A673 (cell line): ENCODE measurements around the gene SLU7. TPM values are rescaled to one million over a fixed set of nuclear protein-coding genes. Genes with fewer than 3 reads are reported as not detected.

ENCODE experiments used
- BruUV-seq: library from RNA; stranded (reverse); fragments of 400-500 nt; replicated peaks from 2 replicates; lab custom pipeline; 2021; lab: Mats Ljungman, UMichigan
- CTCF ChIA-PET: fragments of 300-600 bp; sonication (Branson Sonifier 250); formaldehyde crosslinking; loops from one replicate; lab custom pipeline; 2022; ENCODE audit warnings: antibody characterized with exemption; lab: Charles Lee
- POLR2A ChIA-PET: fragments of 300-600 bp; sonication (Branson Sonifier 250); formaldehyde crosslinking; loops from one replicate; lab custom pipeline; 2022; ENCODE audit warnings: antibody characterized with exemption; ENCODE audit not compliant: low non-redundant PET; lab: Charles Lee
- DNase-seq: peaks from one replicate; pipeline ENCODE4 v3.0.0-alpha.2; 2015; ENCODE audit warnings: low spot score
- H3K27ac ChIP-seq: fragments of 200-600 bp; sonication (generic); 2 replicates; pipeline ENCODE4 v1.5.1; 2016; ENCODE audit warnings: mixed run types, low read depth, mild to moderate bottlenecking, mixed read lengths, antibody characterized with exemption, low read length; ENCODE audit not compliant: poor library complexity, severe bottlenecking
- H3K27me3 ChIP-seq: fragments of 200-600 bp; sonication (generic); replicated peaks from 2 replicates; pipeline ENCODE4 v1.6.1; 2017; ENCODE audit warnings: mixed run types, low read depth, mild to moderate bottlenecking, mixed read lengths, antibody characterized with exemption, low read length; ENCODE audit not compliant: insufficient read depth, poor library complexity
- H3K36me3 ChIP-seq: fragments of 200-600 bp; sonication (generic); 2 replicates; pipeline ENCODE4 v1.6.1; 2016; ENCODE audit warnings: mixed run types, mild to moderate bottlenecking, mixed read lengths, antibody characterized with exemption, low read length; ENCODE audit not compliant: insufficient read depth, poor library complexity, severe bottlenecking
- H3K4me1 ChIP-seq: fragments of 200-600 bp; sonication (generic); 2 replicates; pipeline ENCODE4 v1.6.1; 2017; ENCODE audit warnings: mixed run types, mild to moderate bottlenecking, mixed read lengths, antibody characterized with exemption, low read length; ENCODE audit not compliant: insufficient read depth, poor library complexity, severe bottlenecking
- H3K4me3 ChIP-seq: fragments of 200-600 bp; sonication (generic); 2 replicates; pipeline ENCODE4 v1.5.1; 2016; ENCODE audit warnings: low read depth, mixed run types, mild to moderate bottlenecking, mixed read lengths, low read length; ENCODE audit not compliant: poor library complexity, severe bottlenecking
- H3K9me3 ChIP-seq: fragments of 200-600 bp; sonication (generic); 2 replicates; pipeline ENCODE4 v1.6.1; 2016; ENCODE audit warnings: mixed run types, low read depth, mild to moderate bottlenecking, mixed read lengths, antibody characterized with exemption, low read length; ENCODE audit not compliant: poor library complexity, severe bottlenecking
- EZH2 ChIP-seq: fragments of 200-600 bp; sonication (generic); IDR thresholded peaks from 2 replicates; pipeline ENCODE4 v1.6.1; 2017; ENCODE audit warnings: borderline replicate concordance, low read depth, mild to moderate bottlenecking, mixed read lengths, antibody characterized with exemption, low read length; ENCODE audit not compliant: poor library complexity, severe bottlenecking
- intact Hi-C: fragments of 100-400 bp; cut with micrococcal nuclease; formaldehyde crosslinking; loops from one replicate; pipeline ENCODE4 v1.10.0; 2022; ENCODE audit not compliant: unreplicated experiment
- total RNA-seq: library from RNA; stranded (reverse); gene quantifications from 2 replicates; pipeline ENCODE4 v1.2.3, GENCODE V29; 2021
- TF ChIP-seq, protein P1 (sequence below): fragments of 300-800, 200-600 bp; sonication (generic); conservative IDR thresholded peaks from 2 replicates; pipeline ENCODE4 v1.5.1; 2017; ENCODE audit warnings: low read depth, mild to moderate bottlenecking, antibody characterized with exemption, low read length, moderate library complexity, mixed read lengths

Gene SLU7
- total RNA-seq, 1 experiment from 2014 or later, result 37.4 TPM

DNA sequence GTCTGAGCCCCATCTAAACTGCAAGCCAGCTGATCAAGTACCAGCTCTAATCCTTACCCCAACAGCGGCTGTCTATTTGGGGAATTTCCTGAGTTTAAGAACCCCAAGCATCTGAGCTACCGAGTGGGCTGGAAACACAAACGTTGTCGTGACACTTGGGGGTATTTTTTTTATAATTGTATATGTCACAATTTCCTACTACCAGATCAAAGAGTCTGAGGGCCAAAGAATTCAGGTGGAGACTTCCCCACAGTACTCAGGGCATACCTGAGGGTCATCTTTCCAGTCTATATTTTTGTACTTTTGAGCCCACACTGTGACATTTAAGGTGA, 45.6 kb upstream of the SLU7 start:
- H3K36me3 ChIP-seq, result no peaks in the 10 kb centered on the region
- ChIA-PET POLR2A (interaction anchor here (0.6 kb wide), 1 partner anchor 107 kb away, joined by 7 read pairs; no protein-coding TSS in a partner anchor), CTCF (no interaction called here)
- TF ChIP-seq, protein P1, sequence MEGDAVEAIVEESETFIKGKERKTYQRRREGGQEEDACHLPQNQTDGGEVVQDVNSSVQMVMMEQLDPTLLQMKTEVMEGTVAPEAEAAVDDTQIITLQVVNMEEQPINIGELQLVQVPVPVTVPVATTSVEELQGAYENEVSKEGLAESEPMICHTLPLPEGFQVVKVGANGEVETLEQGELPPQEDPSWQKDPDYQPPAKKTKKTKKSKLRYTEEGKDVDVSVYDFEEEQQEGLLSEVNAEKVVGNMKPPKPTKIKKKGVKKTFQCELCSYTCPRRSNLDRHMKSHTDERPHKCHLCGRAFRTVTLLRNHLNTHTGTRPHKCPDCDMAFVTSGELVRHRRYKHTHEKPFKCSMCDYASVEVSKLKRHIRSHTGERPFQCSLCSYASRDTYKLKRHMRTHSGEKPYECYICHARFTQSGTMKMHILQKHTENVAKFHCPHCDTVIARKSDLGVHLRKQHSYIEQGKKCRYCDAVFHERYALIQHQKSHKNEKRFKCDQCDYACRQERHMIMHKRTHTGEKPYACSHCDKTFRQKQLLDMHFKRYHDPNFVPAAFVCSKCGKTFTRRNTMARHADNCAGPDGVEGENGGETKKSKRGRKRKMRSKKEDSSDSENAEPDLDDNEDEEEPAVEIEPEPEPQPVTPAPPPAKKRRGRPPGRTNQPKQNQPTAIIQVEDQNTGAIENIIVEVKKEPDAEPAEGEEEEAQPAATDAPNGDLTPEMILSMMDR, result no peak
- TF ChIP-seq EZH2, result no peak
- H3K4me1 ChIP-seq, result no peaks in the 10 kb centered on the region
- BruUV-seq, result no TSS peak
- H3K4me3 ChIP-seq, result no peak overlapping the region
- H3K27me3 ChIP-seq, result no peaks in the 10 kb centered on the region
- intact Hi-C loops, result no loop called here
- H3K27ac ChIP-seq, result no peak overlapping the region
- DNase-seq, result no peak
- H3K9me3 ChIP-seq, result no peaks in the 10 kb centered on the region

DNA sequence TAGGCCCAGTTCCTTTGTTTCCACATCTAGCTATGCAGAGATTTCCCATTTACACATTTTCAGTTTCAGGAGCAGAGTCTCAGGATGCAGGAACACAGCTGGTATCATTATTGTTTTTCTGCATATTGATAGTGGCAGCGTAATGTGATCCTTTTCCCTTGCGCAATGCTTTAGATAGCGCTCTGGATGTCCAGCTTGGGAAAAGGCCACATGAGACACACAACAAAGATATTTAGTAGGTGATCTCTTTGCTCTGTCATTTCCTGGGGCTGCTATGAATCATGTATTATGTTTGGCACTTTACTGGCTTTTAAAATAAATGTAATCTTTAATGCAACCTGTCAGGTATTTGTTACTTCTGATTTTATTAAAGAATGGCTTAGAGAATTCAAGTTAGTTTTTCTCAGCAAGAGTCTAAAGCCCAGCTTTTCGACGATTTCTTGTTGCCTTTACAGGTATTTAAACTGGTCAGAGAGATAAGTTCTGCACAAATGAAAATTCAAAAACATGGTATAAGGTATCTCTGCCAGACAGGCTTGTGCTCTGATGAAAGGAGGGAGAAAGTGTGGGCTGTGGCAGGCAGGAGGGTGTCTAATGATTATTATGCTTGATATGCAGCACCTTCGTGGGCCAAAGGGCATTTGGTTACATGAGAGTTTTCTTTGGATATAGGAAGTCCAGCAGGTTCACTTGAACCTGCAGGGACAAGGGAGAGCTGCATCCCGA, 45.0 kb upstream of the SLU7 start:
- ChIA-PET POLR2A (no interaction called here), CTCF (no interaction called here)
- intact Hi-C loops, result no loop called here
- no peak for TF ChIP-seq EZH2
- TF ChIP-seq, protein P1, result no peak
- Histone ChIP-seq H3K4me3 (no peak overlapping the region), H3K4me1 (no peaks in the 10 kb centered on the region), H3K27me3 (no peaks in the 10 kb centered on the region), H3K9me3 (no peaks in the 10 kb centered on the region), H3K27ac (no peak overlapping the region), H3K36me3 (no peaks in the 10 kb centered on the region)
- no TSS peak for BruUV-seq
- DNase-seq, result no peak

DNA sequence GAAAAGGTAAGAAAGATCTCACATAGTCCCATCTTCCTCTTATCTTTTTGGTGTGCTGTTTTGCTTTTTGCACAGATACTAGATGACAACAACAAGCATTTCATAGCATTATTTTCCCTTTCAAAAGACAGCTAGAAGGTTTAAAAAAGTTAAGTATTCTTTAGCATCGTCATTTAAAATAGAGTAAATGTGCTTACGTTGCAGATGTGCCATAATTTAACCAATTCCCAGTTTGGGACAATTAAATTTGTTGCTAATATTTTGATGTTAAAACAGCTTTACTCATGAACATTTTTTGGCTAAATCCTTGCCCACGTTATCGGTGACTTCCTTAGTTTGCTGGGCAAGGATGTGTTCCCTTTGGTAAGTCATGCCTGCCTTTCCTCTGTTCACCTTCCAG, 44.3 kb upstream of the SLU7 start:
- H3K4me1 ChIP-seq, result no peaks in the 10 kb centered on the region
- no peak overlapping the region for H3K4me3 ChIP-seq
- H3K27me3 ChIP-seq, result no peaks in the 10 kb centered on the region
- H3K9me3 ChIP-seq, result no peaks in the 10 kb centered on the region
- no peak for DNase-seq
- BruUV-seq, result no TSS peak
- intact Hi-C loops, result no loop called here
- TF ChIP-seq EZH2, result no peak
- TF ChIP-seq, protein P1, result no peak
- no peak overlapping the region for H3K27ac ChIP-seq
- no peaks in the 10 kb centered on the region for H3K36me3 ChIP-seq
- ChIA-PET CTCF (no interaction called here), POLR2A (no interaction called here)
